Measurements from ENCODE around the gene CDYL2.
"Not testable (repeated sequence)": the region's sequence is repeated elsewhere in the genome, so short reads cannot be mapped to it uniquely, and the experiment has no call there.

The CDYL2 gene

GRCh38 chr16:80666378-80667250 lies 137.8 kb downstream of the CDYL2 start:
- no peak for DNase-seq

- no peak for DNase-seq
These were observed 139.0 kb downstream of the CDYL2 start for GRCh38 chr16:80665356-80665755.

GRCh38 chr16:80664786-80665185 lies 139.6 kb downstream of the CDYL2 start:
- DNase-seq: no peak

- DNase-seq: no peak
These were observed 140.2 kb downstream of the CDYL2 start for GRCh38 chr16:80664226-80664625.

- no peak for DNase-seq
These were observed 141.3 kb downstream of the CDYL2 start for GRCh38 chr16:80663078-80663477.

GRCh38 chr16:80659865-80660264 lies 144.5 kb downstream of the CDYL2 start:
- no peak for DNase-seq

GRCh38 chr16:80656711-80657150 lies 147.7 kb downstream of the CDYL2 start:
- peak; percentile 50 for DNase-seq

GRCh38 chr16:80656161-80656560 lies 148.2 kb downstream of the CDYL2 start:
- DNase-seq: no peak

GRCh38 chr16:80655751-80656150 lies 148.6 kb downstream of the CDYL2 start:
- DNase-seq: no peak

- DNase-seq: no peak
These were observed 150.1 kb downstream of the CDYL2 start for GRCh38 chr16:80654094-80654862.

- no peak for DNase-seq
These were observed 152.0 kb downstream of the CDYL2 start for GRCh38 chr16:80652441-80652840.

GRCh38 chr16:80650281-80650680 lies 154.1 kb downstream of the CDYL2 start:
- not testable (repeated sequence) for DNase-seq

GRCh38 chr16:80640316-80640715 lies 164.1 kb downstream of the CDYL2 start:
- no peak for DNase-seq

GRCh38 chr16:80639636-80640035 lies 164.8 kb downstream of the CDYL2 start:
- DNase-seq: no peak

- no peak for DNase-seq
These were observed 166.8 kb downstream of the CDYL2 start for GRCh38 chr16:80637621-80638020.

GRCh38 chr16:80631581-80631980 lies 172.8 kb downstream of the CDYL2 start:
- no peak for DNase-seq

- no peak for DNase-seq
These were observed 176.1 kb downstream of the CDYL2 start for GRCh38 chr16:80628254-80628653.

GRCh38 chr16:80627108-80627507 lies 177.3 kb downstream of the CDYL2 start:
- DNase-seq: no peak

- no peak for DNase-seq
These were observed 181.0 kb downstream of the CDYL2 start for GRCh38 chr16:80623376-80623775.

- DNase-seq: no peak
These were observed 182.4 kb downstream of the CDYL2 start for GRCh38 chr16:80622007-80622406.

GRCh38 chr16:80620736-80621605 lies 183.4 kb downstream of the CDYL2 start:
- no peak for DNase-seq

GRCh38 chr16:80619824-80620223 lies 184.6 kb downstream of the CDYL2 start:
- no peak for DNase-seq
